DND-41 (cell line): ENCODE measurements around the gene INTS6.

Experiments
- ATAC-seq: fragments of 200-7000 bp; cut with Tn5 transposase; 3 replicates; pipeline ENCODE4 v1.9.1; 2021; ENCODE audit warnings: low read depth; ENCODE audit not compliant: insufficient read depth
- DNase-seq: peaks from one replicate; pipeline ENCODE4 v3.0.0-alpha.2; 2020
- H2AFZ ChIP-seq: 2 replicates; pipeline ENCODE4 v1.6.0; 2012; ENCODE audit warnings: low read depth, low read length
- H3K27ac ChIP-seq: 2 replicates; pipeline ENCODE4 v1.5.1; 2012; ENCODE audit warnings: low read length, inconsistent platforms
- H3K27me3 ChIP-seq: fragments of 200-600 bp; sonication (generic); 2 replicates; pipeline ENCODE4 v1.6.0; 2012; ENCODE audit warnings: low read length, mild to moderate bottlenecking, inconsistent platforms; ENCODE audit not compliant: insufficient read depth, poor library complexity
- H3K36me3 ChIP-seq: 2 replicates; pipeline ENCODE4 v1.5.1; 2012; ENCODE audit warnings: low read length, inconsistent platforms; ENCODE audit not compliant: insufficient read depth
- H3K4me1 ChIP-seq: 2 replicates; pipeline ENCODE4 v1.5.1; 2012; ENCODE audit warnings: mild to moderate bottlenecking, low read length; ENCODE audit not compliant: insufficient read depth
- H3K4me2 ChIP-seq: 2 replicates; pipeline ENCODE4 v1.6.0; 2012; ENCODE audit warnings: mild to moderate bottlenecking, moderate library complexity, low read length, inconsistent platforms; ENCODE audit not compliant: insufficient read depth
- H3K4me3 ChIP-seq, 2 experiments: fragments of 200-600 bp in 1 of 2; shearing (Covaris generic) in 1 of 2; 2 replicates each; pipeline ENCODE4 v1.5.1; 2012 to 2016; ENCODE audit warnings: inconsistent platforms in 2 of 2, low read length in 2 of 2, mild to moderate bottlenecking in 2 of 2, low read depth in 1 of 2, moderate library complexity in 1 of 2
- H3K79me2 ChIP-seq: 2 replicates; pipeline ENCODE4 v1.6.0; 2012; ENCODE audit warnings: low read length, inconsistent platforms; ENCODE audit not compliant: insufficient read depth
- H3K9ac ChIP-seq: 2 replicates; pipeline ENCODE4 v1.6.0; 2012; ENCODE audit warnings: low read depth, mild to moderate bottlenecking, inconsistent platforms, low read length, moderate library complexity
- H3K9me3 ChIP-seq: 2 replicates; pipeline ENCODE4 v1.5.1; 2012; ENCODE audit warnings: low read length, moderate library complexity, mild to moderate bottlenecking, inconsistent platforms; ENCODE audit not compliant: insufficient read depth, severe bottlenecking
- H4K20me1 ChIP-seq: 2 replicates; pipeline ENCODE4 v1.6.0; 2012; ENCODE audit warnings: low read length; ENCODE audit not compliant: insufficient read depth
- EZH2 ChIP-seq: IDR thresholded peaks from 3 replicates; pipeline ENCODE4 v1.6.1; 2012; ENCODE audit warnings: borderline replicate concordance, low read depth, mild to moderate bottlenecking, moderate library complexity, low read length, inconsistent platforms; ENCODE audit not compliant: severe bottlenecking
- TF ChIP-seq, protein P1 (sequence below): IDR thresholded peaks from 2 replicates; pipeline ENCODE4 v1.5.1; 2012; ENCODE audit warnings: borderline replicate concordance, low read length, moderate library complexity, mild to moderate bottlenecking; ENCODE audit not compliant: poor library complexity, severe bottlenecking; ENCODE audit errors: extremely low read depth

INTS6 gene

DNA sequence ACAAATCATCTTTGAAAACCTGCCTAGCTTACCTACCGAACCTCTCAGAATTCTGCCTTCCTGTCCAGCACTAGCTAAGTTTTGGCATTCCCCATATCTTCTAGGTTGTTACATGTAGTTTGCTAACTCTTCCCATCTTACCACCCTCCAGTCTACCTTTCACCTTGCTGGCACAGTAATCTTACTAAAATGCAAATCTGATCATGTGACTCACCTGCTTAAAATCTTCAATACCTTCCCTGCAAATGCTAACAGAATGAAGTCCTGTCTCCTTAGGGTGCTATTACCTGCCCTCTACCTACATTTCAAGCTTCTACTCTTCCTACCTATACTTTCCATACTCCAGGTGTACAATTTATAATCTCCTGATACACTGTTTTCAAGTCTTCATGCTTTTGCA is 30.4 kb downstream of the INTS6 start:
- ATAC-seq (no peak), DNase-seq (no peak)
- no peak overlapping the region for H3K27ac ChIP-seq
- TF ChIP-seq, protein P1, sequence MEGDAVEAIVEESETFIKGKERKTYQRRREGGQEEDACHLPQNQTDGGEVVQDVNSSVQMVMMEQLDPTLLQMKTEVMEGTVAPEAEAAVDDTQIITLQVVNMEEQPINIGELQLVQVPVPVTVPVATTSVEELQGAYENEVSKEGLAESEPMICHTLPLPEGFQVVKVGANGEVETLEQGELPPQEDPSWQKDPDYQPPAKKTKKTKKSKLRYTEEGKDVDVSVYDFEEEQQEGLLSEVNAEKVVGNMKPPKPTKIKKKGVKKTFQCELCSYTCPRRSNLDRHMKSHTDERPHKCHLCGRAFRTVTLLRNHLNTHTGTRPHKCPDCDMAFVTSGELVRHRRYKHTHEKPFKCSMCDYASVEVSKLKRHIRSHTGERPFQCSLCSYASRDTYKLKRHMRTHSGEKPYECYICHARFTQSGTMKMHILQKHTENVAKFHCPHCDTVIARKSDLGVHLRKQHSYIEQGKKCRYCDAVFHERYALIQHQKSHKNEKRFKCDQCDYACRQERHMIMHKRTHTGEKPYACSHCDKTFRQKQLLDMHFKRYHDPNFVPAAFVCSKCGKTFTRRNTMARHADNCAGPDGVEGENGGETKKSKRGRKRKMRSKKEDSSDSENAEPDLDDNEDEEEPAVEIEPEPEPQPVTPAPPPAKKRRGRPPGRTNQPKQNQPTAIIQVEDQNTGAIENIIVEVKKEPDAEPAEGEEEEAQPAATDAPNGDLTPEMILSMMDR = no peak
- no peak for TF ChIP-seq EZH2
- H2AFZ ChIP-seq = no peak overlapping the region
- peaks cover 7% of the 10 kb centered on the region; the same call in 1 of the 2 replicates for H3K4me1 ChIP-seq
- no peak overlapping the region for H3K4me3 ChIP-seq
- H3K27me3 ChIP-seq = no peaks in the 10 kb centered on the region
- H4K20me1 ChIP-seq = peaks cover 14% of the 10 kb centered on the region; the same call in 1 of the 2 replicates
- H3K9me3 ChIP-seq = no peaks in the 10 kb centered on the region
- H3K36me3 ChIP-seq = peaks cover 35% of the 10 kb centered on the region
- peaks cover 84% of the 10 kb centered on the region for H3K79me2 ChIP-seq
- H3K4me2 ChIP-seq = no peak overlapping the region
- H3K9ac ChIP-seq = no peak overlapping the region

- Histone ChIP-seq H2AFZ (no peak overlapping the region), H3K9ac (no peak overlapping the region), H4K20me1 (peaks cover 9% of the 10 kb centered on the region; the same call in 1 of the 2 replicates), H3K27me3 (no peaks in the 10 kb centered on the region), H3K4me2 (no peak overlapping the region), H3K9me3 (peaks cover 6% of the 10 kb centered on the region), H3K27ac (no peak overlapping the region), H3K79me2 (peaks cover 80% of the 10 kb centered on the region), H3K4me1 (peaks cover 7% of the 10 kb centered on the region; the same call in 1 of the 2 replicates), H3K36me3 (peaks cover 42% of the 10 kb centered on the region), H3K4me3 (no peak overlapping the region)
- ATAC-seq = peak; percentile 74
- no peak for TF ChIP-seq EZH2
- TF ChIP-seq, protein P1 = no peak
- DNase-seq = no peak
These were observed 31.9 kb downstream of the INTS6 start for GRCh38 chr13:51420681-51421490.

DNA sequence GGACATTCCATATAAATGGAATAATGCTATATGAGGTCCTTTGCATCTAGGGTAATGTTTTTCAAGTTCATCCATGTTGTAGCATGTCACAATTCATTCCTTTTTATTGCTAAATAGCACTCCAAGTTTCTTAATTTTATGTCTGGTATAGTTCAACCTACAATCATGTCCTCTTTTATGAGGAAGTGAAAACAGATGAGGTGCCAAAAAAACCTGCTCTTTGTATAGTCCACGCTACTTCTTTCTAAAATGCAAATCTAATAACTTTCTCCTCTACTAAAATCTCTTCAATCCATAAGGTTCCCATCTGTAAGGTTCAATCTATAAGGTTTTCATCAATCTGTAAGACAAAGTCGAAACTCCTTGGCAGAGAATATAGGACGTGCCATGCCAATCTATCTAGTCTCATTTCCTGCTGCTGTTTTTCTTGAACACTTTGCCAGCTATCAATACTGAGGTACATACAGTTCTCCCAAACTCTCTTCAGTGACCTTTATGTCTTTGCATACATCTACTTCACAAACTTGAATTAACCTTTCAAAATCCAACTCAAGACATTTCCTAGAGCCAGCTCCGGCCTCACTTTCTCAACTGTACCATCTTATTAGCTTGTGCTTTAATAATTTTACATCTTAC is 33.7 kb downstream of the INTS6 start:
- DNase-seq = no peak
- Histone ChIP-seq H3K79me2 (peaks cover 80% of the 10 kb centered on the region), H4K20me1 (peaks cover 9% of the 10 kb centered on the region; the same call in 1 of the 2 replicates), H3K9ac (no peak overlapping the region), H2AFZ (no peak overlapping the region), H3K9me3 (peaks cover 9% of the 10 kb centered on the region), H3K36me3 (peaks cover 49% of the 10 kb centered on the region), H3K4me3 (no peak overlapping the region), H3K27me3 (no peaks in the 10 kb centered on the region), H3K4me1 (peaks cover 7% of the 10 kb centered on the region; the same call in 1 of the 2 replicates), H3K4me2 (no peak overlapping the region), H3K27ac (no peak overlapping the region)
- no peak for TF ChIP-seq EZH2
- TF ChIP-seq, protein P1 = no peak
- no peak for ATAC-seq
